HL-60 (cell line): ENCODE results near the gene ERF.

Experiments
- DNase-seq, 2 experiments: peaks; one replicate each; pipeline ENCODE4 v3.0.0-alpha.2; 2010 to 2020; ENCODE audit warnings: low read depth in 1 of 2, low spot score in 1 of 2
- H3K27ac ChIP-seq: fragments of 250-450 bp; sonication (Bioruptor Pico); replicated peaks from 2 replicates; pipeline ENCODE4 v1.5.1; 2020; ENCODE audit warnings: mild to moderate bottlenecking, moderate library complexity
- H3K27me3 ChIP-seq: fragments of 250-450 bp; sonication (Bioruptor Pico); 2 replicates; pipeline ENCODE4 v1.5.1; 2021; ENCODE audit warnings: mild to moderate bottlenecking, moderate library complexity; ENCODE audit not compliant: insufficient read depth, poor library complexity, severe bottlenecking
- H3K4me3 ChIP-seq: replicated peaks from 2 replicates; pipeline ENCODE4 v1.5.1; 2011; ENCODE audit warnings: mild to moderate bottlenecking, control low read depth, low read length; ENCODE audit not compliant: insufficient read depth
- GABPA ChIP-seq: IDR thresholded peaks from 2 replicates; pipeline ENCODE4 v1.6.1; 2012; ENCODE audit warnings: low read depth
- POLR2AphosphoS5 ChIP-seq: IDR thresholded peaks from 2 replicates; pipeline ENCODE4 v1.6.1; 2012; ENCODE audit warnings: low read depth
- SPI1 ChIP-seq: IDR thresholded peaks from 2 replicates; pipeline ENCODE4 v1.6.1; 2012; ENCODE audit warnings: low read depth, mild to moderate bottlenecking, borderline replicate concordance
- TF ChIP-seq, protein P1 (sequence below): IDR thresholded peaks from 2 replicates; pipeline ENCODE4 v1.6.1; 2012; ENCODE audit warnings: low read depth; ENCODE audit not compliant: insufficient replicate concordance
- TF ChIP-seq, protein P2 (sequence below): IDR thresholded peaks from one replicate; pipeline ENCODE4 v1.5.1; 2011; ENCODE audit warnings: low read length, control low read depth, inconsistent platforms; ENCODE audit not compliant: insufficient read depth

The ERF gene

DNA sequence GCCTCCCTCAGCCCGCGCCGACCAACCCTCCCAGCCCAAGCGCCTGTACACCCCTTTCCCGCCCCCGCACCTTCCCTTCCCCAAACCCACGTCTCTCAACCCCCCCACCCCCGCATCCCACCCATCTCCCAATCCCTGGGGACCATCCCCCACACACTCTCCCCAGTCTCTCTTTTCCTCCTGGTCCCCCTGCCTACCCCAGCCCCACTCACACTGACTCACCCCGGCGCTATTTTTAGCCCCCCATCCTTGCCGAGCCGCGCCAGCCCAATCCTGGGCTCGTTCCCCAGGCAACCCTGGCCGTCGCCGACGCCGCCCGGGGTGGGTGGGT is 25.9 kb upstream of the ERF start:
- TF ChIP-seq POLR2AphosphoS5 (no peak), SPI1 (no peak), GABPA (no peak)
- TF ChIP-seq, protein P1, sequence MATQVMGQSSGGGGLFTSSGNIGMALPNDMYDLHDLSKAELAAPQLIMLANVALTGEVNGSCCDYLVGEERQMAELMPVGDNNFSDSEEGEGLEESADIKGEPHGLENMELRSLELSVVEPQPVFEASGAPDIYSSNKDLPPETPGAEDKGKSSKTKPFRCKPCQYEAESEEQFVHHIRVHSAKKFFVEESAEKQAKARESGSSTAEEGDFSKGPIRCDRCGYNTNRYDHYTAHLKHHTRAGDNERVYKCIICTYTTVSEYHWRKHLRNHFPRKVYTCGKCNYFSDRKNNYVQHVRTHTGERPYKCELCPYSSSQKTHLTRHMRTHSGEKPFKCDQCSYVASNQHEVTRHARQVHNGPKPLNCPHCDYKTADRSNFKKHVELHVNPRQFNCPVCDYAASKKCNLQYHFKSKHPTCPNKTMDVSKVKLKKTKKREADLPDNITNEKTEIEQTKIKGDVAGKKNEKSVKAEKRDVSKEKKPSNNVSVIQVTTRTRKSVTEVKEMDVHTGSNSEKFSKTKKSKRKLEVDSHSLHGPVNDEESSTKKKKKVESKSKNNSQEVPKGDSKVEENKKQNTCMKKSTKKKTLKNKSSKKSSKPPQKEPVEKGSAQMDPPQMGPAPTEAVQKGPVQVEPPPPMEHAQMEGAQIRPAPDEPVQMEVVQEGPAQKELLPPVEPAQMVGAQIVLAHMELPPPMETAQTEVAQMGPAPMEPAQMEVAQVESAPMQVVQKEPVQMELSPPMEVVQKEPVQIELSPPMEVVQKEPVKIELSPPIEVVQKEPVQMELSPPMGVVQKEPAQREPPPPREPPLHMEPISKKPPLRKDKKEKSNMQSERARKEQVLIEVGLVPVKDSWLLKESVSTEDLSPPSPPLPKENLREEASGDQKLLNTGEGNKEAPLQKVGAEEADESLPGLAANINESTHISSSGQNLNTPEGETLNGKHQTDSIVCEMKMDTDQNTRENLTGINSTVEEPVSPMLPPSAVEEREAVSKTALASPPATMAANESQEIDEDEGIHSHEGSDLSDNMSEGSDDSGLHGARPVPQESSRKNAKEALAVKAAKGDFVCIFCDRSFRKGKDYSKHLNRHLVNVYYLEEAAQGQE, result no peak
- TF ChIP-seq, protein P2, sequence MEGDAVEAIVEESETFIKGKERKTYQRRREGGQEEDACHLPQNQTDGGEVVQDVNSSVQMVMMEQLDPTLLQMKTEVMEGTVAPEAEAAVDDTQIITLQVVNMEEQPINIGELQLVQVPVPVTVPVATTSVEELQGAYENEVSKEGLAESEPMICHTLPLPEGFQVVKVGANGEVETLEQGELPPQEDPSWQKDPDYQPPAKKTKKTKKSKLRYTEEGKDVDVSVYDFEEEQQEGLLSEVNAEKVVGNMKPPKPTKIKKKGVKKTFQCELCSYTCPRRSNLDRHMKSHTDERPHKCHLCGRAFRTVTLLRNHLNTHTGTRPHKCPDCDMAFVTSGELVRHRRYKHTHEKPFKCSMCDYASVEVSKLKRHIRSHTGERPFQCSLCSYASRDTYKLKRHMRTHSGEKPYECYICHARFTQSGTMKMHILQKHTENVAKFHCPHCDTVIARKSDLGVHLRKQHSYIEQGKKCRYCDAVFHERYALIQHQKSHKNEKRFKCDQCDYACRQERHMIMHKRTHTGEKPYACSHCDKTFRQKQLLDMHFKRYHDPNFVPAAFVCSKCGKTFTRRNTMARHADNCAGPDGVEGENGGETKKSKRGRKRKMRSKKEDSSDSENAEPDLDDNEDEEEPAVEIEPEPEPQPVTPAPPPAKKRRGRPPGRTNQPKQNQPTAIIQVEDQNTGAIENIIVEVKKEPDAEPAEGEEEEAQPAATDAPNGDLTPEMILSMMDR, result no peak
- Histone ChIP-seq H3K4me3 (peak overlapping the region; percentile 72), H3K27me3 (no peaks in the 10 kb centered on the region), H3K27ac (no peak overlapping the region)
- DNase-seq, result no peak

DNA sequence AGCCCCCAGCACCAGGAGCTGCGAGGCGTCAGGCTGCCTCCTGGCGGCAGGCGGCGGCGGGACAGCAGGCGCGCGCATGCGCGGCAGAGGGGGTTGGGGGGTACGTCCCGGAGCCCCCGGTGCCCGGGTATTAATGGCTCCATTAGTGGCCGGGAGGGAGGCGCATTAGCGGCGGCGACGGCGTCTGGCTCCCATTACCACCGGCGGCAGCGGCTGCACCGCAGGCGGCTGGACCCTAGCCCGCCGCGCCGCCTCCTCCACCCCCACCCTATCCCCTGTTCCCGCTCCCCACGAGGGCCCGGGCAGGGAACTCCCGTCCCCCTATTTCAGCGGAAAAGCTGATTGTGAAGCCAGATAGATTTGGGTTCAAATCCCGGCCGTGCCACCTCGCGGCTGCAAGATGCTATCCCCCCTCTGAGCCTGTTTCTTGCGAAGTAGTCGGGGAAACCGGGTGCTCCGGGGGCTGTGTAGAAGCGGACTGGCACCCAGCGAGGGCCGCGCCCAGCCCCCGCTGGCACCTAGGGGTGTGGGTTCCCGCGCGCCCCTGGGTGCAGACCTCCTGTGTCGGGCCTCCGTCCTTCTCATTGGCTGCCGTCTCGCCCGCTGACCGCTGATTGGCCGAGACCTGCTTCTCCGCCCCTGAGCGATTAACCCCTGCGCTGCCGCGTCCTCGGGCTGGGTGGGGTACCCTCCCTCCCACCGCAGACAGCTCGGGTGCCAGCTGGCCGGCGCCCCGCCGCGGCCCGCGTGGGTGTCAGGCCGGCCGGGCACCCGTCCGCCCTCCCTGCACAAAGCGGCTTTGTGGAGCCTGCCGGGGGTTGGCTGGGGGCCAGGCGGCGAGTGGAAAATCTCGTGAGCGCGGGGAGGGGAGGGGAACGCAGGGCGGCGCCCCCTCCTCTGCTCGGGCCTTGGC is 25.2 kb upstream of the ERF start:
- Histone ChIP-seq H3K27ac (peak overlapping the region; percentile 71), H3K27me3 (no peaks in the 10 kb centered on the region), H3K4me3 (peak overlapping the region; percentile 72)
- peak; percentile 83 to 87 for DNase-seq
- TF ChIP-seq SPI1 (no peak), GABPA (no peak), POLR2AphosphoS5 (peak; percentile 22; the same call in 1 of the 2 replicates)
- TF ChIP-seq, protein P2, result peak; percentile 74
- TF ChIP-seq, protein P1, result no peak

DNA sequence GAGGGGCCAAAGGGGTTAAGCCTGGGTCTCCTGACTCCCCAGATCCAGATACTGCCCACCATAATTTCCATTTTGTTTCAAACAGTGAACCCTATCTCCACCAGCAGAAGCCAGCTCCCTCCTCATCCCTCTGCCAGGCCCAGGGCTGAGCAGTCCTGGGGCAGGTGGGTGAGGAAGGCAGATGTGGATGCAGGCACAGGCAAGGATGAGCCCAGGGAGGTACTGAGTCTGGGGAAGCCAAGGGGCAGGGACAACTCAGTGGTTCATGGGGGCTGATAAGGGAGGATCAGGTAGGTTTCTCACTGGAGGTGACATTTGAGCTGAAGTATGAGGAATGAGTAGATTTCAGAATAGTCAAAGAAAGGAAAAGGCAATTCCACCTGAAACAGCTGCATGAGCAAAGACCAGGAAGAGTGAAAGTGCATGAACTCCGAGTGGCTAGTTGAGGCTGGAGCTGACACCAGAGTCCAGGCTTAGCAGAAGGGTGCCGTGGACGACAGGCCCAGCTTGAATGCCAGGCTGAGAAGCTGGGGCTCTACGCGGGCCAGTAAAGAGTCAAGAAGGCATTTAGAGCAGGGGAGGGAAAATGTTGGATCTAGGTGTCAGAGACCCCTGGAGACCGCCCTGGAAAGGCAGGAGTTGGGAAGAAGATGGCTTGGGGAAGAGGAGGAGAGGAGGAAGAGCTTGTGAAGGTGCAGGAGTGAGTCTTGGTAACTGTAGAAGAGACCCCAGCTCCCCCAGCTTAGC is 24.4 kb upstream of the ERF start:
- peak overlapping the region; percentile 71 for H3K27ac ChIP-seq
- H3K27me3 ChIP-seq, result no peaks in the 10 kb centered on the region
- peak overlapping the region; percentile 72 for H3K4me3 ChIP-seq
- no peak for DNase-seq
- no peak for TF ChIP-seq SPI1
- TF ChIP-seq, protein P1, result no peak
- TF ChIP-seq, protein P2, result no peak
- TF ChIP-seq POLR2AphosphoS5, result no peak
- no peak for TF ChIP-seq GABPA
